ENCODE measurements around the gene ROR1.

DNA sequence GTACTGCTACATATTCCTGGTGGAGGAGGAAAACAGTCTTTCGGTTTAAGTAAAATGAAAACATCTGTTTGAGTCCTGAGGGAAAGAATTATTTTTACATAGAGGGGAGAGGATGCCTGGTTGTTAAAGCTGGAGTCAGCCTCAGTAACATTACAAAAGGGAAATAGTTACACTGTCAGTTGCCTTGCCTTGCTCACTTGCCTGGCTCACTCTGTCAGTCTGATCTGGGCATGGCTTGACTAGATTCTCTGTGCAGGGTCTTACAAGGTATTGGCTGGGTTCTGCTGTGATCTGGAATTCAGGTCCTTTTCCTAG, 421.2 kb downstream of the ROR1 start:
- TF ChIP-seq, protein P1, sequence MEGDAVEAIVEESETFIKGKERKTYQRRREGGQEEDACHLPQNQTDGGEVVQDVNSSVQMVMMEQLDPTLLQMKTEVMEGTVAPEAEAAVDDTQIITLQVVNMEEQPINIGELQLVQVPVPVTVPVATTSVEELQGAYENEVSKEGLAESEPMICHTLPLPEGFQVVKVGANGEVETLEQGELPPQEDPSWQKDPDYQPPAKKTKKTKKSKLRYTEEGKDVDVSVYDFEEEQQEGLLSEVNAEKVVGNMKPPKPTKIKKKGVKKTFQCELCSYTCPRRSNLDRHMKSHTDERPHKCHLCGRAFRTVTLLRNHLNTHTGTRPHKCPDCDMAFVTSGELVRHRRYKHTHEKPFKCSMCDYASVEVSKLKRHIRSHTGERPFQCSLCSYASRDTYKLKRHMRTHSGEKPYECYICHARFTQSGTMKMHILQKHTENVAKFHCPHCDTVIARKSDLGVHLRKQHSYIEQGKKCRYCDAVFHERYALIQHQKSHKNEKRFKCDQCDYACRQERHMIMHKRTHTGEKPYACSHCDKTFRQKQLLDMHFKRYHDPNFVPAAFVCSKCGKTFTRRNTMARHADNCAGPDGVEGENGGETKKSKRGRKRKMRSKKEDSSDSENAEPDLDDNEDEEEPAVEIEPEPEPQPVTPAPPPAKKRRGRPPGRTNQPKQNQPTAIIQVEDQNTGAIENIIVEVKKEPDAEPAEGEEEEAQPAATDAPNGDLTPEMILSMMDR (IDR thresholded peaks at IDR 0.05): no peak
- no peak for TF ChIP-seq POLR2A (IDR thresholded peaks at IDR 0.05)

Data from thyroid gland (tissue), 4 donors.